ENCODE measurements around the gene CDC42BPB. TPM values are rescaled to one million over a fixed set of nuclear protein-coding genes. Genes with fewer than 3 reads are reported as not detected.
"Not testable (repeated sequence)": the region's sequence is repeated elsewhere in the genome, so short reads cannot be mapped to it uniquely, and the experiment has no call there.

The CDC42BPB gene
- total RNA-seq, 1 donor from 2014 or later: 68.9 TPM

GRCh38 chr14:102930138-102930752, 127.1 kb downstream of the CDC42BPB start:
- ATAC-seq (no peak), DNase-seq (ENCODE audit: missing footprints) (no peak)
- intact Hi-C loops (cut with DNase I): no loop called here

- ATAC-seq (no peak), DNase-seq (ENCODE audit: missing footprints) (no peak)
- intact Hi-C loops (cut with DNase I): no loop called here
Observed at GRCh38 chr14:102929241-102930137, 127.9 kb downstream of the CDC42BPB start.

- DNase-seq (ENCODE audit: missing footprints) (no peak), ATAC-seq (peak; percentile 69)
- intact Hi-C loops (cut with DNase I): no loop called here
Observed at GRCh38 chr14:102928412-102929240, 128.7 kb downstream of the CDC42BPB start.

- ATAC-seq: peak; percentile 3
- intact Hi-C loops (cut with DNase I): no loop called here
- no peak for DNase-seq (ENCODE audit: missing footprints)
Observed at GRCh38 chr14:102927878-102928411, 129.4 kb downstream of the CDC42BPB start.

GRCh38 chr14:102927346-102927877, 129.9 kb downstream of the CDC42BPB start:
- intact Hi-C loops (cut with DNase I): no loop called here

GRCh38 chr14:102926840-102927239, 130.5 kb downstream of the CDC42BPB start:
- ATAC-seq; intact Hi-C loops (cut with DNase I): not testable (repeated sequence)
- peak; percentile 45 for DNase-seq (ENCODE audit: missing footprints)

More at GRCh38 chr14:102927346-102927877, 129.9 kb downstream of the CDC42BPB start:
- no peak for ATAC-seq
- no peak for DNase-seq (ENCODE audit: missing footprints)

GRCh38 chr14:102926104-102926503, 131.2 kb downstream of the CDC42BPB start:
- DNase-seq (ENCODE audit: missing footprints) (peak; percentile 9), ATAC-seq (no peak)
- intact Hi-C loops (cut with DNase I): no loop called here

- intact Hi-C loops (cut with DNase I): no loop called here
- ATAC-seq: no peak
- DNase-seq (ENCODE audit: missing footprints): no peak
Observed at GRCh38 chr14:102925646-102926045, 131.7 kb downstream of the CDC42BPB start.

- ATAC-seq (no peak), DNase-seq (ENCODE audit: missing footprints) (peak; percentile 21)
- intact Hi-C loops (cut with DNase I): no loop called here
Observed at GRCh38 chr14:102924632-102925588, 132.4 kb downstream of the CDC42BPB start.

GRCh38 chr14:102923925-102924486, 133.3 kb downstream of the CDC42BPB start:
- DNase-seq (ENCODE audit: missing footprints) (no peak), ATAC-seq (no peak)
- intact Hi-C loops (cut with DNase I): no loop called here

- DNase-seq (ENCODE audit: missing footprints) (no peak), ATAC-seq (no peak)
- intact Hi-C loops (cut with DNase I): no loop called here
Observed at GRCh38 chr14:102923201-102923924, 134.0 kb downstream of the CDC42BPB start.

- DNase-seq (ENCODE audit: missing footprints) (no peak), ATAC-seq (no peak)
- intact Hi-C loops (cut with DNase I): no loop called here
Observed at GRCh38 chr14:102922490-102923200, 134.7 kb downstream of the CDC42BPB start, which contains the start of gene AMN. AMN (plus strand) TSS chr14:102922663; CDS start chr14:102922689, 26 bp downstream.

- ATAC-seq (no peak), DNase-seq (ENCODE audit: missing footprints) (no peak)
- intact Hi-C loops (cut with DNase I): no loop called here
Observed at GRCh38 chr14:102920998-102921304, 136.4 kb downstream of the CDC42BPB start.

- ATAC-seq (no peak), DNase-seq (ENCODE audit: missing footprints) (no peak)
- intact Hi-C loops (cut with DNase I): no loop called here
Observed at GRCh38 chr14:102920273-102920997, 136.9 kb downstream of the CDC42BPB start.

- intact Hi-C loops (cut with DNase I): loop anchor here (1.0 to 2.0 kb wide), 3 partner anchors 93 to 224 kb away; no protein-coding TSS in a partner anchor
- no peak for ATAC-seq
- no peak for DNase-seq (ENCODE audit: missing footprints)
Observed at GRCh38 chr14:102918438-102918837, 138.9 kb downstream of the CDC42BPB start.
